HepG2 (cell line): ENCODE results near the gene CBFA2T2. TPM values are rescaled to one million over a fixed set of nuclear protein-coding genes. Genes with fewer than 3 reads are reported as not detected.
A peak's percentile ranks its signal among the peaks of the same experiment; 100 is the strongest.

ENCODE experiments used
- EHMT2 ChIP-seq: fragments of 200-600 bp; sonication (generic); IDR thresholded peaks from 2 replicates; pipeline ENCODE4 v1.7.0; 2017; ENCODE audit warnings: antibody characterized with exemption, low read depth, low read length, borderline replicate concordance
- FOXA3 ChIP-seq: IDR thresholded peaks from 2 replicates; pipeline ENCODE4 v1.6.1; 2016; ENCODE audit warnings: missing genetic modification reagents, missing compliant biosample characterization
- KDM5B ChIP-seq: sonication (generic); formaldehyde crosslinking; IDR thresholded peaks from 2 replicates; pipeline ENCODE4 v1.4.0; 2020; ENCODE audit warnings: missing genetic modification reagents, mild to moderate bottlenecking, borderline replicate concordance
- MLLT10 ChIP-seq: sonication (generic); formaldehyde crosslinking; IDR thresholded peaks from 2 replicates; pipeline ENCODE4 v1.4.0; 2020; ENCODE audit warnings: missing genetic modification reagents
- RBAK ChIP-seq: sonication (generic); formaldehyde crosslinking; IDR thresholded peaks from 2 replicates; pipeline ENCODE4 v1.5.1; 2020; ENCODE audit warnings: mild to moderate bottlenecking, missing genetic modification reagents
- REST ChIP-seq, 2 experiments: IDR thresholded peaks; 2 replicates each; pipeline ENCODE4 v1.6.1; 2011 to 2012; ENCODE audit warnings: low read length in 2 of 2, borderline replicate concordance in 1 of 2, low read depth in 1 of 2, mild to moderate bottlenecking in 1 of 2, moderate library complexity in 1 of 2
- SATB2 ChIP-seq: sonication (generic); formaldehyde crosslinking; IDR thresholded peaks from 2 replicates; pipeline ENCODE4 v1.5.0; 2020; ENCODE audit warnings: missing genetic modification reagents
- SKI ChIP-seq: fragments of 450-650 bp; IDR thresholded peaks from one replicate; pipeline ENCODE4 v1.6.1; 2018; ENCODE audit warnings: mild to moderate bottlenecking; ENCODE audit not compliant: partially characterized antibody
- SRSF1 ChIP-seq: fragments of 200-400 bp; formaldehyde crosslinking; optimal IDR thresholded peaks from 2 replicates; pipeline ENCODE3; 2017; ENCODE audit warnings: mild to moderate bottlenecking, low read depth, low read length, moderate library complexity
- TRIM22 ChIP-seq: fragments of 450-650 bp; IDR thresholded peaks from 2 replicates; pipeline ENCODE4 v1.6.1; 2017
- ZBTB26 ChIP-seq: IDR thresholded peaks from 2 replicates; pipeline ENCODE4 v1.6.1; 2016; ENCODE audit warnings: missing compliant biosample characterization, missing genetic modification reagents, borderline replicate concordance
- ZBTB33 ChIP-seq: sonication (generic); formaldehyde crosslinking; IDR thresholded peaks from 2 replicates; pipeline ENCODE4 v1.4.0; 2020; ENCODE audit warnings: missing genetic modification reagents
- ZFP36 ChIP-seq: fragments of 150-350 bp; IDR thresholded peaks from 2 replicates; pipeline ENCODE4 v1.6.1; 2018; ENCODE audit warnings: borderline replicate concordance, low read length, low read depth; ENCODE audit not compliant: partially characterized antibody
- ZNF136 ChIP-seq: sonication (generic); formaldehyde crosslinking; IDR thresholded peaks from 2 replicates; pipeline ENCODE4 v1.8.1; 2022; ENCODE audit warnings: low read depth, mild to moderate bottlenecking, moderate library complexity, missing genetic modification reagents
- ZNF225 ChIP-seq: sonication (generic); formaldehyde crosslinking; IDR thresholded peaks from 2 replicates; pipeline ENCODE4 v1.4.0; 2020; ENCODE audit warnings: mild to moderate bottlenecking, missing genetic modification reagents
- ZNF44 ChIP-seq: sonication (generic); formaldehyde crosslinking; IDR thresholded peaks from 2 replicates; pipeline ENCODE4 v1.5.1; 2020; ENCODE audit warnings: mild to moderate bottlenecking, missing genetic modification reagents
- ZNF761 ChIP-seq: sonication (generic); formaldehyde crosslinking; conservative IDR thresholded peaks from 2 replicates; pipeline ENCODE4 v1.4.0; 2020; ENCODE audit warnings: mild to moderate bottlenecking, missing genetic modification reagents
- ZSCAN21 ChIP-seq: sonication (generic); formaldehyde crosslinking; IDR thresholded peaks from 2 replicates; pipeline ENCODE4 v1.8.0; 2022; ENCODE audit warnings: mild to moderate bottlenecking, missing genetic modification reagents, moderate library complexity, borderline replicate concordance
- ZSCAN5A ChIP-seq: sonication (generic); formaldehyde crosslinking; IDR thresholded peaks from 2 replicates; pipeline ENCODE4 v1.8.0; 2022; ENCODE audit warnings: mild to moderate bottlenecking, missing genetic modification reagents, borderline replicate concordance
- polyA plus RNA-seq, 8 experiments: library from polyadenylated mRNA; depleted of rRNA in 3 of 8; stranded (reverse) in 7 of 8; unstranded in 1 of 8; fragments of >200 nt; fragmentation: Illumina TruSeq in 4 of 8; extraction: Trizol in 4 of 8; gene quantifications; 2 replicates each; pipeline versions ENCODE4 v1.2.1 to v1.2.3, GENCODE V29; 2011 to 2016; ENCODE audit warnings: low read depth in 4 of 8, missing spikeins in 1 of 8, mixed read lengths in 1 of 8; ENCODE audit not compliant: insufficient read depth in 1 of 8
- total RNA-seq, 5 experiments: library from RNA; depleted of rRNA; stranded (reverse); fragments of >200 nt; fragmentation: Illumina TruSeq; extraction: Trizol; gene quantifications; 2 replicates each; pipeline ENCODE4 v1.2.3, GENCODE V29; 2016; ENCODE audit warnings: low read depth in 1 of 5

CBFA2T2 gene
- total and polyA plus RNA-seq, 2 of the 13 experiments (the other 11 are each of a cell fraction or from before 2014, with no cell fraction given) = 6.3 to 21.2 TPM

- TF ChIP-seq ZSCAN5A (CRISPR knock-in tag) (no peak), ZNF761 (CRISPR knock-in tag) (peak; percentile 78; the same call in 1 of the 2 replicates), ZSCAN21 (CRISPR knock-in tag) (no peak), ZNF225 (CRISPR knock-in tag) (no peak), FOXA3 (CRISPR knock-in tag) (no peak), SKI (peak; percentile 30), REST (IDR thresholded peaks at IDR 0.05; ENCODE audit: borderline replicate concordance in 1 of 2, low read depth in 1 of 2, low read length in 2 of 2) (no peak), ZBTB26 (no peak; the same call in 1 of the 2 replicates), SATB2 (CRISPR knock-in tag) (no peak), ZFP36 (no peak), TRIM22 (no peak), ZNF44 (CRISPR knock-in tag) (0 out of 2 replicates have a peak, but pooled peaks have one; percentile 58), MLLT10 (CRISPR knock-in tag) (no peak), ZBTB33 (no peak), RBAK (CRISPR knock-in tag) (no peak), KDM5B (peak; percentile 64; the same call in 1 of the 2 replicates), EHMT2 (no peak), SRSF1 (no peak), ZNF136 (CRISPR knock-in tag) (0 out of 2 replicates have a peak, but pooled peaks have one; percentile 46)
Observed at GRCh38 chr20:33685328-33686099, 195.6 kb downstream of the CBFA2T2 start (continued).
